Right lobe of liver (tissue), 6 donors: Measurements from ENCODE around the gene TMEM192. TPM values are rescaled to one million over a fixed set of nuclear protein-coding genes. Genes with fewer than 3 reads are reported as not detected.

Experiments
- ATAC-seq, 4 donors: fragments of 200-7000 bp; cut with Tn5 transposase; one replicate each; pipeline ENCODE4 v1.9.1; 2020; ENCODE audit warnings: mild to moderate bottlenecking in 4 of 4, moderate library complexity in 4 of 4
- DNase-seq, 3 donors: peaks; one replicate each; pipeline ENCODE4 v3.0.0-alpha.2; 2020
- H3K27ac ChIP-seq, 3 donors: fragments of 200-600 bp; one replicate each; pipeline ENCODE4 v1.8.0; 2022
- H3K27me3 ChIP-seq, 2 donors: fragments of 200-600 bp; one replicate each; pipeline ENCODE4 v1.8.0; 2022
- H3K36me3 ChIP-seq, 4 donors: fragments of 200-600 bp; sonication (generic) in 1 of 4; one replicate each; pipeline versions ENCODE4 v1.5.1 to v1.8.0; 2017 to 2022; ENCODE audit warnings: control low read depth in 1 of 4
- H3K4me1 ChIP-seq, 4 donors: fragments of 200-600 bp; sonication (generic) in 1 of 4; one replicate each; pipeline versions ENCODE4 v1.5.1 to v1.8.0; 2017 to 2022; ENCODE audit warnings: control low read depth in 1 of 4
- H3K4me3 ChIP-seq, 3 donors: fragments of 200-600 bp; one replicate each; pipeline ENCODE4 v1.8.0; 2022
- H3K9me3 ChIP-seq, 4 donors: fragments of 200-600 bp; sonication (generic) in 1 of 4; one replicate each; pipeline versions ENCODE4 v1.5.1 to v1.8.0; 2017 to 2022; ENCODE audit warnings: control low read depth in 1 of 4
- CTCF ChIP-seq, 4 donors: fragments of 200-600 bp in 3 of 4; fragments of 450-650 bp in 1 of 4; IDR thresholded peaks; one replicate each; pipeline versions ENCODE4 v1.5.1 to v1.8.0; 2016 to 2022; ENCODE audit warnings: antibody characterized with exemption in 4 of 4, mild to moderate bottlenecking in 2 of 4
- POLR2A ChIP-seq: fragments of 450-650 bp; IDR thresholded peaks from one replicate; pipeline ENCODE4 v1.6.1; 2017; ENCODE audit warnings: antibody characterized with exemption, mild to moderate bottlenecking
- WGBS: methylation state at CpG from one replicate; pipeline ENCODE4 v1.1.6; 2018; ENCODE audit warnings: low coverage, low lambda C conversion rate; ENCODE audit not compliant: insufficient coverage; ENCODE audit errors: missing lambda C conversion rate; 5-methylcytosine and 5-hydroxymethylcytosine counted together
- intact Hi-C, 2 donors: fragments of 100-400 bp; cut with DNase I; formaldehyde crosslinking; loops; one replicate each; pipeline versions ENCODE4 v1.11.2 to v1.14.1; 2022
- total RNA-seq, 6 experiments: library from RNA; depleted of rRNA in 2 of 6; stranded (reverse); fragments of >200 nt in 2 of 6; fragmentation: NEBNext Ultra II Directional in 3 of 6; extraction: Animal tissue kit (Norgen Biotek cat#: 25700) in 3 of 6; gene quantifications; one replicate each; pipeline versions ENCODE4 v1.1.0 to v1.2.4, GENCODE V29; 2016 to 2023
- donor health status: DM: no; HTN: yes; CAD: no.
- donor health status: DM: no; HTN: no; CAD: no.
- donor health status: DM: no; HTN: no; CAD: no.
- donor health status: DM: no; HTN: yes; CAD: no.
- donor health status: DM: no; HTN: yes; CAD: no.

The TMEM192 gene
- total RNA-seq, 6 experiments from 2014 or later: 16.2 to 40.0 (median 23.3) TPM

- DNase-seq (no peak), ATAC-seq (no peak)
- Histone ChIP-seq H3K4me3 (no peak overlapping the region), H3K27ac (no peak overlapping the region), H3K36me3 (no peaks in the 10 kb centered on the region), H3K9me3 (no peaks in the 10 kb centered on the region), H3K4me1 (peaks cover 0 to 16% (median 6%) of the 10 kb centered on the region in 4 donors), H3K27me3 (no peaks in the 10 kb centered on the region)
- TF ChIP-seq POLR2A (no peak), CTCF (IDR thresholded peaks at IDR 0.05) (no peak)
- WGBS: 47% methylated on average over 4 of the region's 4 CpGs
- intact Hi-C loops: no loop called here
Measured at GRCh38 chr4:165152527-165152926, 39.9 kb upstream of the TMEM192 start.

- H3K27me3 ChIP-seq: no peaks in the 10 kb centered on the region
- ATAC-seq: no peak
- no peak for TF ChIP-seq POLR2A
- TF ChIP-seq CTCF (IDR thresholded peaks at IDR 0.05): no peak
- no peak overlapping the region for H3K4me3 ChIP-seq
- peak overlapping the region in 1 of 3 donors; percentile 71 for H3K27ac ChIP-seq
- no peaks in the 10 kb centered on the region for H3K36me3 ChIP-seq
- intact Hi-C loops: no loop called here
- H3K9me3 ChIP-seq: no peaks in the 10 kb centered on the region
- no peak for DNase-seq
- H3K4me1 ChIP-seq: peaks cover 0 to 15% (median 5%) of the 10 kb centered on the region in 4 donors
Measured at GRCh38 chr4:165151734-165152133, 39.1 kb upstream of the TMEM192 start.

GRCh38 chr4:165150545-165150944 lies 37.9 kb upstream of the TMEM192 start:
- Histone ChIP-seq H3K36me3 (no peaks in the 10 kb centered on the region), H3K27ac (peak overlapping the region in 2 of 3 donors; percentile 69 to 71), H3K27me3 (no peaks in the 10 kb centered on the region), H3K4me3 (no peak overlapping the region), H3K9me3 (no peaks in the 10 kb centered on the region), H3K4me1 (peaks cover 0 to 9% (median 3%) of the 10 kb centered on the region in 4 donors)
- TF ChIP-seq POLR2A: no peak
- no peak for TF ChIP-seq CTCF (IDR thresholded peaks at IDR 0.05)
- DNase-seq: peak in 1 of 3 donors; percentile 82
- intact Hi-C loops: no loop called here
- WGBS: 21% methylated on average over 3 of the region's 3 CpGs
- ATAC-seq: peak; percentile 98 to 100 (median 100)

GRCh38 chr4:165138843-165139242 lies 26.2 kb upstream of the TMEM192 start:
- WGBS: 48% methylated on average over 3 of the region's 3 CpGs
- H3K36me3 ChIP-seq: no peaks in the 10 kb centered on the region
- no peaks in the 10 kb centered on the region for H3K9me3 ChIP-seq
- H3K4me3 ChIP-seq: no peak overlapping the region
- intact Hi-C loops: no loop called here
- DNase-seq (peak in 1 of 3 donors; percentile 57), ATAC-seq (peak in 1 of 4 donors; percentile 22)
- no peaks in the 10 kb centered on the region for H3K27me3 ChIP-seq
- no peak overlapping the region for H3K27ac ChIP-seq
- peaks cover 0 to 24% (median 0%) of the 10 kb centered on the region in 4 donors for H3K4me1 ChIP-seq
- no peak for TF ChIP-seq POLR2A

GRCh38 chr4:165137205-165137604 lies 24.5 kb upstream of the TMEM192 start:
- TF ChIP-seq CTCF (IDR thresholded peaks at IDR 0.05) (no peak), POLR2A (no peak)
- Histone ChIP-seq H3K4me3 (no peak overlapping the region), H3K27ac (peak overlapping the region; percentile 43 to 89 (median 80)), H3K4me1 (peaks cover 0 to 26% (median 0%) of the 10 kb centered on the region in 4 donors), H3K27me3 (no peaks in the 10 kb centered on the region), H3K36me3 (no peaks in the 10 kb centered on the region), H3K9me3 (no peaks in the 10 kb centered on the region)
- intact Hi-C loops: no loop called here
- no peak for DNase-seq
- ATAC-seq: peak; percentile 63 to 69 (median 66)
